Central memory CD4-positive, alpha-beta T cell (primary cell): Measurements from ENCODE around the gene DYNLT1.
"Not testable (repeated sequence)": the region's sequence is repeated elsewhere in the genome, so short reads cannot be mapped to it uniquely, and the experiment has no call there.

Source experiments
- DNase-seq: peaks from one replicate; pipeline ENCODE4 v3.0.0; 2022
- total RNA-seq, 3 experiments: gene quantifications; one replicate each; lab custom pipeline; 2026; lab: John Stamatoyannopoulos, UW

The DYNLT1 gene
- 30.7 to 71.2 (median 32.2) reads per million in 3 experiments for total RNA-seq

GRCh38 chr6:158644231-158645063, at the start of gene DYNLT1:
Gene DYNLT1, minus strand, starts transcription at chr6:158644743. Its CDS starts 35 bp downstream, at chr6:158644708.
- DNase-seq, result peak; percentile 84

GRCh38 chr6:158688860-158689259, 44.3 kb upstream of the DYNLT1 start:
- DNase-seq, result no peak

DNA sequence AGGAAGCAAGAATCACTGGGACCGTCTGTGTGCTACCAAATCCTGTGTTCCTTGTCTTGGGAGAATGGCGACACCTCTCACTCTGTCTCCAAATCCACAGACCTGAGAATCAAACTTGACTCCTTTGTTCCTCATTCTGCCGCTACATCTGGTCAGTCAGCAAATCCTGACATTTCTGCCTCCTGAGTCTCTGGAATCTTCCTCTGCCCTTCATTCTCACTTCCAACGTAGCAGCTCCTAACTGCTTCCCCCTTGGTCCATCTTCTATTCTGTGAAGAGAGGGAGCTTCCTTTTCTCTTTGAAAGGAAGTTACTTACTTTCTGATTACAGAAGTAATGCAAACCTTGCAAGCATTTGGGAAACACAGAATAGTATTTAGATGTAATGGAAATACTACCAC, 43.0 kb upstream of the DYNLT1 start:
- no peak for DNase-seq

DNA sequence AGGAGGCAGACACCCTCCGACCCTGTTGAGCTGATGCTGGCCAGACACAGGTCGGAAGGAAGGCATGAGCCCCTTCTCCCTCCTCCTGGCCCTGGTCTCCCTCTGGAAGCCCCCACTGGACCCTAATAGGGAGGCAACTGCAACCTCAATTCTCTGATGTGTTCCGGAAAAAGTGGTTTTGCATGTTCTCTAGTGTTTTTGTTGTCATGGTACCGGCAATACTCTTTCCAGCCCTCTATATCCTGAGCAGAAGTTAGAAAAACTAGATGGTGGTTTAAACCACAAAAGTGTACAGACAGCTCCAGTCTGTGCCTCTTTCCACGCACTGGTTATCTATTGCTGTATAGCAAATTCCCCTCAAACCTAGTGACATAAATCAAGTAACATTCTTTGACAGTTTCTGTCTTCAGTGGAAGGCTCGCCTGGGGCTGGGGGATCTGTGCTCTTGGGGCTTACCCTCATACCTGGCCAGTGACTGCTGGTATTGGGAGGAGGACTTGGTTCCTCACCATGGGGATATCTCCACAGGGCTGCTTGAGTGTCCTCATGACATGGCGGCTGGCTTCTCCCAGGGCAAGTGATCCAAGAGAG, 42.3 kb upstream of the DYNLT1 start:
- peak; percentile 90 for DNase-seq

DNA sequence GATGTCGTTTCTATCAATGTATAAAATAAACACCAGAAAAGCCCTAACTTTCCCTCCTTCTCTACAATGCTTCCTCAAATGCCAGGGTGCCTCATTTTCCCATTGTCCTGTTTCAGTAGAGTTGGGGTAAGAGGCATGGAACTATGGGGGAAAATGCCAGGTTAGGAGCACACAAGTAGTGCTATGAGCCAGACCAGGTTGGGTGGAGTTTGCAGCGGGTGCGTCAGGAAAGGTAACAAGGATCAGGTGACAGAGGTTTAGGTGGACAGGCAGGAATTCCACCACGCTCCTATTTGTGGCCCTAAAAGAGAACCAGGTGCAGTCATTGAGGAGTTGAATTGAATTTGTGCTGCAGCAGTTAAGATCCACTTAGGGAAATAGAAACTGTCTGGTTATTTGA, 41.8 kb upstream of the DYNLT1 start:
- no peak for DNase-seq

GRCh38 chr6:158684745-158685324, 40.3 kb upstream of the DYNLT1 start:
- no peak for DNase-seq

DNA sequence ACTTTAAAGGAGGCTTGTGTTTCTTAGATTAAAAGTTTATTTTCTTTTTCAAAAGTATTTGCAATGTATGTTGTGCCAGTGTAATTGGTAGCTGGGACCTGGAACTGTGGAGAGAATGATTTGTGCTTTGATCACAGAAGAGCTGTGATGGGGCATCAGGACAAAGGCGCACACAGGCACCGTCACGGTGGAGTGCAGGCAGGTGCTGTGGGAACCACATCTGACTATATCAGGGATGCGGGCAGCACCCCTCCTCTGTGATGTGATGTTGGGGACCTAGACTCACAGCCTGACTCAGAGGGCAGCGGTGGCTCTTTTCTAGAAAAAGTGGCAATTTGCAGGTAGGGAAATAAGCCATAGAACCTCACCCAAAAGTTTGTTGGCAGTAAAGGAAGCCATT, 39.8 kb upstream of the DYNLT1 start:
- DNase-seq, result no peak

DNA sequence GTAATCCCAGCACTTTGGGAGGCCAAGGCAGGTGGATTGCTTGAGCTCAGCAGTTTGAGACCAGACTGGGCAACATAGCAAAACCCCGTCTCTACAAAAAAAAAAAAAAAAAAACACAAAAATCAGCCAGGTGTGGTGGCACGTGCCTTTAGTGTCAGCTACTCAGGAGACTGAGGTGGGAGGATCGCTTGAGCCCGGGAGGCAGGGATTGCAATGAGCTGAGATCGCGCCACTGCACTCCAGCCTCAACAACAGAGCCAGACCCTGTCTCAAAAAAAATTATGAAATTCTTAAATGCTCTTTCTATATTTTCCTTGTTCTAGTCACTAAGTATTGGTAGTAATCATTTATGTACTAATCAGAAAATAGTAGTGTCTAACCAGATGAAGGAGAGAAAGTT, 35.9 kb upstream of the DYNLT1 start:
- DNase-seq, result no peak

GRCh38 chr6:158680015-158680414, 35.5 kb upstream of the DYNLT1 start:
- DNase-seq, result no peak

DNA sequence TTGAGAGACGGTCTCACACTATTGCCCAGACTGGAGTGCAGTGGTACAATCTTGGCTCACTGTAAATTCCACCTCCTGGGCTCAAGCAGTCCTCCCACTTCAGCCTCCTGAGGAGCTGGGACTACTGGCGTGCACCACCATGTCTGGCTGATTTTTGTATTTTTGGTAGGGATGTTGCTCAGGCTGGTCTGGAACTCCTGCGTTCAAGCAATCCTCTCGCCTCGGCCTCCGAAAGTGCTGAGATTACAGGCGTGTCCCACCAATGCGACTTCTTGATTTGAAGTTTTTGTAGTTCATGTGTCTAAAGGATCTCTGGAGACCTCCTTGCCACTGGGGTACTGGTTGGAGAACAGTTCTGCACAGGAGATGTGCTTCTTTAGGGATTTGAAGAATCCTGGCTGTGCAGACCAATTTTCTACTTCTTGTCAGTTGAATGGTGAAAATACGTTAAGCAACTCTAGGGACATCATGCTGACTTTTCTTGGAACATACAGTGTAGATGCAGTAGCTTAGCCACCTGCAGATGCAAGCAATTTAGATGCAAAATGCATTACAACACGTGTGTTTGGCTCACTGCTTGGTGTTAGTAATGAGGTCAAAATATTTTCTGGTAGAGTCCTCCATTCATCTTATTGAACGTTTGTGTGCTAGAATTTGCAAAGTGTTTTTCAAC, 33.5 kb upstream of the DYNLT1 start:
- no peak for DNase-seq

GRCh38 chr6:158677094-158677493, 32.6 kb upstream of the DYNLT1 start:
- not testable (repeated sequence) for DNase-seq

DNA sequence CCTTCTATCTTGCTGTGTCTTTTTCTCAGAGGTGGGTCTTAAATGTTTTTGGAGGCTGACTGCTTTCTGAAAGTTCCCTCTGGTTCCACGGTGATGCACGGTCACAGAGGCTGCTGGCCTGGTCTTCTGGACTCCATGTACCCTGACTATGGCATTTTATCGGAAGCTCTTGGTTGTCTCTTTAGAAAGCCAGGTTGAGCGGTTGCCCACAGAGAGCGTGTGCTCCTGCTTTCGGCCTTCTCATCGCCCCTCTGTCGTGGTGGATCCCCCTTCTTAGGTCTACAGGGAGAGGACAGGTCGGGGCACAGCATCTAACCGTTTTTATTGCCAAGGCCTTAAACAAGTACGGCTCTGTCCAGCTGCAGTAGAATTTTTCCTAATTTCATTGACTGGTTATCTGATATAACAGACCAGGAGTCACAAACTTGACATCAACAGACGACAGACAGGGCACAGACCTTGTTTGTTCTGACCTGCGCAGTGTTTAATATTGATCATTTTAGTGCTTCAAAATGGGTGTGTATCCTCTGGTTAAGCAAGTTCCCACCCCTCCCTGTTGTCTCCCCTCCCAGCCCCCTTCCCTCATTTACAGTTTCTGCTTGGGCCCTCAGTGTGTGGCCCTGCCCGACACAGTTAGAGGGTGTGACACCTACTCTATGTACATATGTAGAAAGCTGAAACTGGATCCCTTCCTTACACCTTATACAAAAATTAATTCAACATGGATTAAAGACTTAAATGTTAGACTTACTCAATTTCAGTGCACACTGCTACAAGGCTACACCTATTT, 30.0 kb upstream of the DYNLT1 start:
- DNase-seq, result no peak

- DNase-seq, result no peak
These were observed 28.2 kb upstream of the DYNLT1 start for GRCh38 chr6:158672726-158673125.

DNA sequence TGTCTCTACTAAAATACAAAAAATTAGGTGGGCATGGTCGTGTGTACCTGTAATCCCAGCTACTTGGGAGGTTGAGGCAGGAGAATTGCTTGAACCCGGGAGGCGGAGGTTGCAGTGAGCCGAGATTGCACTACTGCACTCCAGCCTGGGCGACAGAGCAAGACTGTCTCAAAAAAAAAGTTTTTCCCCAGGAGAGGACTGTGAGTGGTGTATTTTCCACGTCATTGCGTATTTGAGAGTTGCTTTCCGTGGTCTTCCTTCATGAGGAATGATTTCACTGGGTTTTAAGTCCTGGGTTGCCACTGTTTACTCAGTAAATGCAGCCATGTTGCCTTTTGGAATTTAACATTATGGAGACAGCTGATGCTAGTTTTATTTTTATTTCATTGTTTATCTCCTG, 27.6 kb upstream of the DYNLT1 start:
- not testable (repeated sequence) for DNase-seq

GRCh38 chr6:158669145-158670035, 24.8 kb upstream of the DYNLT1 start:
- no peak for DNase-seq

- DNase-seq, result no peak
These were observed 24.2 kb upstream of the DYNLT1 start for GRCh38 chr6:158668707-158669103.

GRCh38 chr6:158667360-158667981, 22.9 kb upstream of the DYNLT1 start:
- DNase-seq, result no peak

- DNase-seq, result no peak
These were observed 22.3 kb upstream of the DYNLT1 start for GRCh38 chr6:158666628-158667359.

- DNase-seq, result no peak
These were observed 20.8 kb upstream of the DYNLT1 start for GRCh38 chr6:158665332-158665731.

GRCh38 chr6:158663625-158664165, 19.2 kb upstream of the DYNLT1 start:
- DNase-seq, result no peak
